K562 (cell line): Measurements from ENCODE around the gene C1orf167. TPM values are rescaled to one million over a fixed set of nuclear protein-coding genes. Genes with fewer than 3 reads are reported as not detected.
A peak's percentile ranks its signal among the peaks of the same experiment; 100 is the strongest.

Experiments used
- ADNP ChIP-seq: fragments of 200-800 bp; sonication (Bioruptor generic); IDR thresholded peaks from 2 replicates; pipeline ENCODE4 v1.6.1; 2016; ENCODE audit warnings: missing genetic modification characterization, missing compliant biosample characterization
- CBFA2T2 ChIP-seq: fragments of 450-650 bp; conservative IDR thresholded peaks from 2 replicates; pipeline ENCODE4 v1.6.1; 2017; ENCODE audit warnings: mild to moderate bottlenecking
- NR1H2 ChIP-seq: sonication (generic); formaldehyde crosslinking; IDR thresholded peaks from 2 replicates; pipeline ENCODE4 v1.4.0; 2020; ENCODE audit warnings: mild to moderate bottlenecking, missing genetic modification reagents
- RBM22 ChIP-seq: fragments of 200-400 bp; formaldehyde crosslinking; IDR thresholded peaks from 2 replicates; pipeline ENCODE4 v1.6.1; 2018; ENCODE audit warnings: low read length, low read depth; ENCODE audit not compliant: poor library complexity, severe bottlenecking
- U2AF2 ChIP-seq: fragments of 200-400 bp; formaldehyde crosslinking; optimal IDR thresholded peaks from 2 replicates; pipeline ENCODE3; 2017; ENCODE audit warnings: low read depth, mild to moderate bottlenecking, low read length
- ZC3H8 ChIP-seq: fragments of 450-650 bp; IDR thresholded peaks from 2 replicates; pipeline ENCODE4 v1.6.1; 2017
- ZNF134 ChIP-seq: fragments of 250-450 bp; sonication (Bioruptor Pico); conservative IDR thresholded peaks from 2 replicates; pipeline ENCODE4 v1.4.0; 2020
- ZNF24 ChIP-seq: fragments of 450-650 bp; IDR thresholded peaks from 2 replicates; pipeline ENCODE4 v1.6.1; 2016
- polyA plus RNA-seq, 8 experiments: library from polyadenylated mRNA; depleted of rRNA in 4 of 8; stranded (reverse) in 5 of 8; unstranded in 3 of 8; fragments of >200 nt; fragmentation: Nextera tagmentation in 2 of 8; fragmentation: Illumina TruSeq in 1 of 8; extraction: Ambion mirVana in 2 of 8; extraction: Trizol in 1 of 8; gene quantifications; 2 replicates each; pipeline versions ENCODE4 v1.2.1 to v1.2.3, GENCODE V29; 2011 to 2014; ENCODE audit warnings: inconsistent platforms in 1 of 8, missing spikeins in 1 of 8
- total RNA-seq, 7 experiments: library from RNA; depleted of rRNA in 6 of 7; stranded (reverse); fragments of >200 nt in 6 of 7; fragmentation: Illumina TruSeq in 2 of 7; extraction: Trizol in 2 of 7; gene quantifications; 2 replicates each; pipeline versions ENCODE4 v1.2.1 to v1.2.3, GENCODE V29; 2011 to 2021; ENCODE audit warnings: low replicate concordance in 1 of 7
- TF ChIP-seq, protein P1 (sequence below): fragments of 450-650 bp; IDR thresholded peaks from 2 replicates; pipeline ENCODE4 v1.6.1; 2016; ENCODE audit warnings: low read depth
- TF ChIP-seq, protein P2 (sequence below): fragments of 450-650 bp; formaldehyde crosslinking; IDR thresholded peaks from 2 replicates; pipeline ENCODE4 v1.4.0; 2020; ENCODE audit warnings: mild to moderate bottlenecking, moderate library complexity
- TF ChIP-seq, protein P3 (sequence below), 2 experiments: fragments of 450-650 bp in 1 of 2; IDR thresholded peaks; 2 replicates each; pipeline ENCODE4 v1.6.1; 2011 to 2017; ENCODE audit warnings: low read depth in 2 of 2, antibody characterized with exemption in 1 of 2, borderline replicate concordance in 1 of 2, low read length in 1 of 2, mild to moderate bottlenecking in 1 of 2, mixed read lengths in 1 of 2; ENCODE audit not compliant: control insufficient read depth in 1 of 2

C1orf167 gene
- total and polyA plus RNA-seq, 9 of the 15 experiments (the other 6 are each of a cell fraction or from before 2014, with no cell fraction given) = 0.22 to 0.86 (median 0.31) TPM; not detected in 2

DNA sequence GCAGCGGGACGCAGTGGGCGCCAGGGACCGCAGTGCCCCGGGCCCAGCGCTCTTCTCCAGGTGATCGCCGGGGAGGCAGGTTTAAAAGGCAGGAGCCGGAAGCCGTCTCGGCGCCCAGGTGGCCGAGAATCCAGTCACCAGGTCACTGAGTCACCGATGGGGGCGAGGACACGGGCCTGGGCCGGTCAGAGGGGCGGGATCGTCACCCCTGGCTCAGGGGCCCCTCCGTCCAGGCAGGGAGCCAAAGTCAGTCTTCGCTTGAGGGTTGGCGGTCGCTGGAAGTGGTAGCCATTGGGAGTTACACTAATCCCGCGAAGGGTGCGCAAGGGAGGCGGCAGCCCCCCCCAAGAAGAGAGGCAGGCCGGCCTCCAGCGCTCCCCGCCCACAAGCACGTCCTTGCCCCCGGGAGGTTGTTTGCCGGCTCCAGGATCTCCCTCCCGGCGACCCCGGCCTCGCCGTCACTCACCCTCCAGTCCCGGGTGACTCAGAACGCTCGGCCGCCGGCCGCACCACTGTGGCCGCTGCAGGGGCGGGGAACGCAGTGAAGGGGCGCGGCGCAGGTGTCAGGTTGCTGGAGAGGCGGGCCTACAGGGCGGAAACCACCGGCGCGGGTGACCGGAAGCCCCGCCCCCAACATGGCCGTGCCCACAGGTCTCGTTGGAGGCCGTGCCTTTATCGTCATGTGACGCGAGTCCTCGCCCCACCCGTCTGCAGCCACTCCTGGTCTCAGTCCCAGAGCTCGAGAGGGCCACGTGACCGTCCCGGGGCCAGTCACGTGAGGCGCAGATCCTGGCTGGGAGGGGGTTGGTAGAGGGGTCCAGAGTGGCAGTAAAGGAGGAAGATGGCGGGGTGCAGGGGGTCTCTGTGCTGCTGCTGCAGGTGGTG lies 43.7 kb downstream of the C1orf167 start, which contains the start of the genes CLCN6 and MTHFR (continued):
- TF ChIP-seq, protein P1, sequence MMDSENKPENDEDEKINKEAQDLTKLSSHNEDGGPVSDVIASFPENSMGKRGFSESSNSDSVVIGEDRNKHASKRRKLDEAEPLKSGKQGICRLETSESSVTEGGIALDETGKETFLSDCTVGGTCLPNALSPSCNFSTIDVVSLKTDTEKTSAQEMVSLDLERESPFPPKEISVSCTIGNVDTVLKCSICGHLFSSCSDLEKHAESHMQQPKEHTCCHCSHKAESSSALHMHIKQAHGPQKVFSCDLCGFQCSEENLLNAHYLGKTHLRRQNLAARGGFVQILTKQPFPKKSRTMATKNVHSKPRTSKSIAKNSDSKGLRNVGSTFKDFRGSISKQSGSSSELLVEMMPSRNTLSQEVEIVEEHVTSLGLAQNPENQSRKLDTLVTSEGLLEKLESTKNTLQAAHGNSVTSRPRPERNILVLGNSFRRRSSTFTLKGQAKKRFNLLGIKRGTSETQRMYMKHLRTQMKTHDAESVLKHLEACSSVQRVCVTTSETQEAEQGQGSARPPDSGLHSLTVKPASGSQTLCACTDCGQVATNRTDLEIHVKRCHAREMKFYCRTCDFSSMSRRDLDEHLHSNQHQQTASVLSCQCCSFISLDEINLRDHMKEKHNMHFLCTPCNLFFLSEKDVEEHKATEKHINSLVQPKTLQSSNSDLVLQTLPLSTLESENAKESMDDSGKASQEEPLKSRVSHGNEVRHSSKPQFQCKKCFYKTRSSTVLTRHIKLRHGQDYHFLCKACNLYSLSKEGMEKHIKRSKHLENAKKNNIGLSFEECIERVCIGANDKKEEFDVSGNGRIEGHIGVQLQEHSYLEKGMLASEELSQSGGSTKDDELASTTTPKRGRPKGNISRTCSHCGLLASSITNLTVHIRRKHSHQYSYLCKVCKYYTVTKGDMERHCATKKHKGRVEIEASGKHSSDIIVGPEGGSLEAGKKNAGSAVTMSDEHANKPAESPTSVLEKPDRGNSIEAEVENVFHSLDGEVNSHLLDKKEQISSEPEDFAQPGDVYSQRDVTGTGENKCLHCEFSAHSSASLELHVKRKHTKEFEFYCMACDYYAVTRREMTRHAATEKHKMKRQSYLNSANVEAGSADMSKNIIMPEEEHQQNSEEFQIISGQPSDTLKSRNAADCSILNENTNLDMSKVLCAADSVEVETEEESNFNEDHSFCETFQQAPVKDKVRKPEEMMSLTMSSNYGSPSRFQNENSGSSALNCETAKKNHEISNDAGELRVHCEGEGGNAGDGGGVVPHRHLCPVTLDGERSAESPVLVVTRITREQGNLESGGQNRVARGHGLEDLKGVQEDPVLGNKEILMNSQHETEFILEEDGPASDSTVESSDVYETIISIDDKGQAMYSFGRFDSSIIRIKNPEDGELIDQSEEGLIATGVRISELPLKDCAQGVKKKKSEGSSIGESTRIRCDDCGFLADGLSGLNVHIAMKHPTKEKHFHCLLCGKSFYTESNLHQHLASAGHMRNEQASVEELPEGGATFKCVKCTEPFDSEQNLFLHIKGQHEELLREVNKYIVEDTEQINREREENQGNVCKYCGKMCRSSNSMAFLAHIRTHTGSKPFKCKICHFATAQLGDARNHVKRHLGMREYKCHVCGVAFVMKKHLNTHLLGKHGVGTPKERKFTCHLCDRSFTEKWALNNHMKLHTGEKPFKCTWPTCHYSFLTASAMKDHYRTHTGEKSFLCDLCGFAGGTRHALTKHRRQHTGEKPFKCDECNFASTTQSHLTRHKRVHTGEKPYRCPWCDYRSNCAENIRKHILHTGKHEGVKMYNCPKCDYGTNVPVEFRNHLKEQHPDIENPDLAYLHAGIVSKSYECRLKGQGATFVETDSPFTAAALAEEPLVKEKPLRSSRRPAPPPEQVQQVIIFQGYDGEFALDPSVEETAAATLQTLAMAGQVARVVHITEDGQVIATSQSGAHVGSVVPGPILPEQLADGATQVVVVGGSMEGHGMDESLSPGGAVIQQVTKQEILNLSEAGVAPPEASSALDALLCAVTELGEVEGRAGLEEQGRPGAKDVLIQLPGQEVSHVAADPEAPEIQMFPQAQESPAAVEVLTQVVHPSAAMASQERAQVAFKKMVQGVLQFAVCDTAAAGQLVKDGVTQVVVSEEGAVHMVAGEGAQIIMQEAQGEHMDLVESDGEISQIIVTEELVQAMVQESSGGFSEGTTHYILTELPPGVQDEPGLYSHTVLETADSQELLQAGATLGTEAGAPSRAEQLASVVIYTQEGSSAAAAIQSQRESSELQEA = no peak
- TF ChIP-seq ZNF24 (peak; percentile 48; the same call in 1 of the 2 replicates), ZC3H8 (no peak), U2AF2 (no peak), ADNP (tag) (no peak), CBFA2T2 (no peak), RBM22 (peak; percentile 73), NR1H2 (no peak), ZNF134 (no peak)
- TF ChIP-seq, protein P2, sequence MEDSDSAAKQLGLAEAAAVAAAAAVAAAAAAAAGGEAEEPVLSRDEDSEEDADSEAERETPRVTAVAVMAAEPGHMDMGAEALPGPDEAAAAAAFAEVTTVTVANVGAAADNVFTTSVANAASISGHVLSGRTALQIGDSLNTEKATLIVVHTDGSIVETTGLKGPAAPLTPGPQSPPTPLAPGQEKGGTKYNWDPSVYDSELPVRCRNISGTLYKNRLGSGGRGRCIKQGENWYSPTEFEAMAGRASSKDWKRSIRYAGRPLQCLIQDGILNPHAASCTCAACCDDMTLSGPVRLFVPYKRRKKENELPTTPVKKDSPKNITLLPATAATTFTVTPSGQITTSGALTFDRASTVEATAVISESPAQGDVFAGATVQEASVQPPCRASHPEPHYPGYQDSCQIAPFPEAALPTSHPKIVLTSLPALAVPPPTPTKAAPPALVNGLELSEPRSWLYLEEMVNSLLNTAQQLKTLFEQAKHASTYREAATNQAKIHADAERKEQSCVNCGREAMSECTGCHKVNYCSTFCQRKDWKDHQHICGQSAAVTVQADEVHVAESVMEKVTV (CRISPR knock-in tag) = no peak
- TF ChIP-seq, protein P3, sequence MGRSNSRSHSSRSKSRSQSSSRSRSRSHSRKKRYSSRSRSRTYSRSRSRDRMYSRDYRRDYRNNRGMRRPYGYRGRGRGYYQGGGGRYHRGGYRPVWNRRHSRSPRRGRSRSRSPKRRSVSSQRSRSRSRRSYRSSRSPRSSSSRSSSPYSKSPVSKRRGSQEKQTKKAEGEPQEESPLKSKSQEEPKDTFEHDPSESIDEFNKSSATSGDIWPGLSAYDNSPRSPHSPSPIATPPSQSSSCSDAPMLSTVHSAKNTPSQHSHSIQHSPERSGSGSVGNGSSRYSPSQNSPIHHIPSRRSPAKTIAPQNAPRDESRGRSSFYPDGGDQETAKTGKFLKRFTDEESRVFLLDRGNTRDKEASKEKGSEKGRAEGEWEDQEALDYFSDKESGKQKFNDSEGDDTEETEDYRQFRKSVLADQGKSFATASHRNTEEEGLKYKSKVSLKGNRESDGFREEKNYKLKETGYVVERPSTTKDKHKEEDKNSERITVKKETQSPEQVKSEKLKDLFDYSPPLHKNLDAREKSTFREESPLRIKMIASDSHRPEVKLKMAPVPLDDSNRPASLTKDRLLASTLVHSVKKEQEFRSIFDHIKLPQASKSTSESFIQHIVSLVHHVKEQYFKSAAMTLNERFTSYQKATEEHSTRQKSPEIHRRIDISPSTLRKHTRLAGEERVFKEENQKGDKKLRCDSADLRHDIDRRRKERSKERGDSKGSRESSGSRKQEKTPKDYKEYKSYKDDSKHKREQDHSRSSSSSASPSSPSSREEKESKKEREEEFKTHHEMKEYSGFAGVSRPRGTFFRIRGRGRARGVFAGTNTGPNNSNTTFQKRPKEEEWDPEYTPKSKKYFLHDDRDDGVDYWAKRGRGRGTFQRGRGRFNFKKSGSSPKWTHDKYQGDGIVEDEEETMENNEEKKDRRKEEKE (IDR thresholded peaks at IDR 0.05; ENCODE audit: borderline replicate concordance in 1 of 2, control insufficient read depth in 1 of 2, low read depth in 2 of 2, low read length in 1 of 2) = no peak
